Measurements from ENCODE around the gene TTLL5. TPM values are rescaled to one million over a fixed set of nuclear protein-coding genes. Genes with fewer than 3 reads are reported as not detected.

TTLL5 gene
- polyA plus RNA-seq, 2 donors = 10.5 to 10.6 TPM

DNA sequence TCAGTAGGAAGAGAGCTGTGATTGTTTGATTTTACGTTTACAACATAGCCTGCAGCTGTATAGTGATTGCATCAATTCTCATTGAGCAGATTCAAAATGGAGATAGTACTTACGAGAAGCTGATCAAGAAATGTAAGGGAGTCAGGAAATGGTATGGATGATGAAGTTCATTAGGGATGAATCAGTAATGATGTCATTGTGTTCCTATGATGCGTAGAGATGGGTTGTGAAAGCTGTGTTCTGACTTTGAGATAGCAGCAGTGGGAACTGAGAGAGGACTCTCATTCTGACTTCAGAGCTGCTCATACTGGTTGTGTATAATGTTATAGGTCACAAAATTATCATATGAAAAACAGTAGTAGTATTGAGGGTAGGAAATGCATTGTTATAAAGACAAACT lies 44.0 kb downstream of the TTLL5 start:
- H3K4me3 ChIP-seq (ENCODE audit: low read depth in 1 of 2, low read length in 2 of 2) = no peak overlapping the region
- no peak overlapping the region for H3K27ac ChIP-seq (ENCODE audit: low read depth in 2 of 2, low read length in 1 of 2)
- peaks cover 0 to 2% of the 10 kb centered on the region in 2 donors for H3K36me3 ChIP-seq (ENCODE audit: control insufficient read depth in 2 of 2, insufficient read depth in 2 of 2, low read length in 1 of 2)
- no peaks in the 10 kb centered on the region for H3K9me3 ChIP-seq (ENCODE audit: control insufficient read depth in 2 of 2, insufficient read depth in 1 of 2, low read depth in 1 of 2, low read length in 1 of 2)
- H3K4me1 ChIP-seq (ENCODE audit: control insufficient read depth in 2 of 2, insufficient read depth in 2 of 2, low read length in 1 of 2) = no peaks in the 10 kb centered on the region
- WGBS, 2 donors = 87 to 91% methylated on average over 3 of the region's 3 CpGs
- no peaks in the 10 kb centered on the region for H3K27me3 ChIP-seq (ENCODE audit: control insufficient read depth in 1 of 2, insufficient read depth in 2 of 2, low read length in 2 of 2)

DNA sequence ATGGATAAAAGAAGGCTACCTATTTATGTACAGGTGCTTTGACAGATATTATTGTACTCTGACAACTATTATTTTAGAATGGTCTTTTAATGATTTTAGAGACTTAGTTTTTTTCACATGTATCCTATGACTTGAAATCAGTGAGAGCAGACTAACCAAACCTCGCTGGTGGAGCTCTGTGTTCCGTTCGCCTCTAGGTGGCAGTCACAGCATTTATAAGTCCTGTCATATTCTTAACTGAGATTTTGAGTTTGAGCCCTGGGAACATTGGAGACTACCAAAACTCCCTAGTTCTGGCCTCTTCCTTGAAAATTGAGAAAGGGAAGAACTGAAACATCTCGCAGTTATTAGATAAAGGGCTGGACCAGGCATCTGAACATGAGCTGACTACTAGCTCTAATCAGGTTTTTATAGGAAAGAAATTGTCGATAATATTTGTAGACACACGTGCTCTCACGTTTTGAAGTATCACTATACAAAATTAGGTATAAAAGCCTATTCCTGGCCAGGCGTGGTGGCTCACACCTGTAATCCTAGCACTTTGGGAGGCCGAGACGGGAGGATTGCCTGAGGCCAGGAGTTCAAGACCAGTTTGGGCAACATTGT lies 48.3 kb downstream of the TTLL5 start:
- no peaks in the 10 kb centered on the region for H3K27me3 ChIP-seq (ENCODE audit: control insufficient read depth in 1 of 2, insufficient read depth in 2 of 2, low read length in 2 of 2)
- 51 to 56% methylated on average over 10 of the region's 10 CpGs for WGBS, 2 donors
- H3K9me3 ChIP-seq (ENCODE audit: control insufficient read depth in 2 of 2, insufficient read depth in 1 of 2, low read depth in 1 of 2, low read length in 1 of 2) = no peaks in the 10 kb centered on the region
- no peaks in the 10 kb centered on the region for H3K36me3 ChIP-seq (ENCODE audit: control insufficient read depth in 2 of 2, insufficient read depth in 2 of 2, low read length in 1 of 2)
- H3K27ac ChIP-seq (ENCODE audit: low read depth in 2 of 2, low read length in 1 of 2) = no peak overlapping the region
- H3K4me1 ChIP-seq (ENCODE audit: control insufficient read depth in 2 of 2, insufficient read depth in 2 of 2, low read length in 1 of 2) = no peaks in the 10 kb centered on the region
- H3K4me3 ChIP-seq (ENCODE audit: low read depth in 1 of 2, low read length in 2 of 2) = no peak overlapping the region

DNA sequence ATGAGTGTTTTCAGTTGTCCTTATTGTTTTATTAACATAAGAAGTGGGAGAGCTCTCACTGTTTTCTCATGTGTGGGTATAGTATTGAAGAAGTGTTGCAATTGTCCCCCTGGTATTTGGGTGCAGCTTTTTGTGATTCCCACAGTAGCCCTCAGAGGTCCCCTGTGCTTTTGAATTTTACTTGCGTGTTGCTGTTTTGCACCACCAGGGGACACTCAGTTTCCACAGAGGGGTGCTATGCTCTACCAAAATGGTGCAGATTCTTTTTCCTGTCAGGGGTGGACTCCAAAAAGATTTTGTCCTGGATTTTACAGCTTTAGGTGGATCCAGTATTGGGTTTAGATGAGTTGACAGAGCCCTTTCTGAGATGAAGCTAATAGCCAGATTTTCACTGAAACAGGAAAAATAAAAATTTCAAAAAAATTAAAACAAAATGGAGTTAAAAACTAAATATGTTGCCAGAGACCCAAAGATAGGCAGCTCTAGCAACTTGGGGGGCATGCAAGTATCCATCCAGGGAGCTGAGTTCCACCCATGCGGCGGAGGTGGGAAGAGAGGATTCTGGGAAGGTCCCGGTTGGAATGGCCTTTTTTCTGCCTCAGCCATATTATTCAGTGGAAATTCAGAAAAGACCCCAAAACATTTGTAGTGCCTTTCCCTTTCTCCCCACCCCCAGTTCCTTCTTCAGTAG lies 50.2 kb downstream of the TTLL5 start:
- no peaks in the 10 kb centered on the region for H3K9me3 ChIP-seq (ENCODE audit: control insufficient read depth in 2 of 2, insufficient read depth in 1 of 2, low read depth in 1 of 2, low read length in 1 of 2)
- H3K27ac ChIP-seq (ENCODE audit: low read depth in 2 of 2, low read length in 1 of 2) = peak overlapping the region; percentile 57 to 78
- no peaks in the 10 kb centered on the region for H3K36me3 ChIP-seq (ENCODE audit: control insufficient read depth in 2 of 2, insufficient read depth in 2 of 2, low read length in 1 of 2)
- H3K4me3 ChIP-seq (ENCODE audit: low read depth in 1 of 2, low read length in 2 of 2) = no peak overlapping the region
- H3K27me3 ChIP-seq (ENCODE audit: control insufficient read depth in 1 of 2, insufficient read depth in 2 of 2, low read length in 2 of 2) = no peaks in the 10 kb centered on the region
- WGBS, 2 donors = 64 to 77% methylated on average over 4 of the region's 4 CpGs
- H3K4me1 ChIP-seq (ENCODE audit: control insufficient read depth in 2 of 2, insufficient read depth in 2 of 2, low read length in 1 of 2) = no peaks in the 10 kb centered on the region

DNA sequence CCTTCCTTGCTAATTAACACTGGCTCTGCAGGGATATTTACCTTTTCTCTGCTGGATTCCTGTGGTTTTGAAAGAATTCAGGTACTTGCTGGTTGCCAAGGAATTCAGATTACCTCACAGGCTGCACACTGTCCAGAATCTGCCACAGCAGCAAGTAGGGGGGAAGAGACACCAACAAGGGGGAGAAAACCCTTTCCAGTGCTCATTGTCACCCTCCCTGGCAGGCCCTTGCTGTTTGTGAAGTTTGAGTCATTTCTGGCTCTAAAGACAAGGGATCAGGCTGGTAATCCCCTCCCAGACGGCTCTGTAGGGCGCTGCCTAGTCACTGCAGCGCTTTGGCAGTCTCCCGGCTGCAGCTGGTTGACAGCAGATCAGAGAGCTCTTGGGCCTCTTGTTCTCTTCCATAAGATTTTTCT lies 50.8 kb downstream of the TTLL5 start:
- 16 to 30% methylated on average over 4 of the region's 4 CpGs for WGBS, 2 donors
- Histone ChIP-seq H3K27ac (ENCODE audit: low read depth in 2 of 2, low read length in 1 of 2) (peak overlapping the region; percentile 57 to 78), H3K4me3 (ENCODE audit: low read depth in 1 of 2, low read length in 2 of 2) (no peak overlapping the region), H3K4me1 (ENCODE audit: control insufficient read depth in 2 of 2, insufficient read depth in 2 of 2, low read length in 1 of 2) (no peaks in the 10 kb centered on the region), H3K9me3 (ENCODE audit: control insufficient read depth in 2 of 2, insufficient read depth in 1 of 2, low read depth in 1 of 2, low read length in 1 of 2) (no peaks in the 10 kb centered on the region), H3K27me3 (ENCODE audit: control insufficient read depth in 1 of 2, insufficient read depth in 2 of 2, low read length in 2 of 2) (no peaks in the 10 kb centered on the region), H3K36me3 (ENCODE audit: control insufficient read depth in 2 of 2, insufficient read depth in 2 of 2, low read length in 1 of 2) (no peaks in the 10 kb centered on the region)

DNA sequence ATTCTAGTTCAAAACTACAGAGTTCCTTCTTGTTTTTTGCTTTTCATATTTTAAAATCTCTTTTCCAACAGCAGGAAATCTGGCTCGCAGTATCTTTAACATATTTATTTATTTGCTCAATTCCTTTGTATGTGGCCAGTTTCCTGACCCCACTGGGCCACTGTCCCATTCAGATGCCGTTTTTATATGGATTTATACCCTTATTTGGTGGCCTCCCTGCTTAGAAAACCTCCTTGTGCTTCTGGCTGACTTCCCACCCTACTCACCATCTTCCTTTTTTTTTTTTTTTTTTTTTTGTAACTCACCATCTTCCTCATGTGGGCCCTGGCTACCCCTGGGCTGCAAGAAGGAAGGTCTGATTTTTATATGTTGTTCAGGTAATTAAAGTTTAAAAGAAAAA lies 53.9 kb downstream of the TTLL5 start:
- Histone ChIP-seq H3K4me1 (ENCODE audit: control insufficient read depth in 2 of 2, insufficient read depth in 2 of 2, low read length in 1 of 2) (peaks cover under 1 to 3% of the 10 kb centered on the region in 2 donors), H3K9me3 (ENCODE audit: control insufficient read depth in 2 of 2, insufficient read depth in 1 of 2, low read depth in 1 of 2, low read length in 1 of 2) (no peaks in the 10 kb centered on the region), H3K4me3 (ENCODE audit: low read depth in 1 of 2, low read length in 2 of 2) (no peak overlapping the region), H3K27ac (ENCODE audit: low read depth in 2 of 2, low read length in 1 of 2) (no peak overlapping the region), H3K27me3 (ENCODE audit: control insufficient read depth in 1 of 2, insufficient read depth in 2 of 2, low read length in 2 of 2) (no peaks in the 10 kb centered on the region), H3K36me3 (ENCODE audit: control insufficient read depth in 2 of 2, insufficient read depth in 2 of 2, low read length in 1 of 2) (peaks cover 0 to 4% of the 10 kb centered on the region in 2 donors)
- WGBS, 2 donors = 58 to 62% methylated on average over 2 of the region's 2 CpGs

DNA sequence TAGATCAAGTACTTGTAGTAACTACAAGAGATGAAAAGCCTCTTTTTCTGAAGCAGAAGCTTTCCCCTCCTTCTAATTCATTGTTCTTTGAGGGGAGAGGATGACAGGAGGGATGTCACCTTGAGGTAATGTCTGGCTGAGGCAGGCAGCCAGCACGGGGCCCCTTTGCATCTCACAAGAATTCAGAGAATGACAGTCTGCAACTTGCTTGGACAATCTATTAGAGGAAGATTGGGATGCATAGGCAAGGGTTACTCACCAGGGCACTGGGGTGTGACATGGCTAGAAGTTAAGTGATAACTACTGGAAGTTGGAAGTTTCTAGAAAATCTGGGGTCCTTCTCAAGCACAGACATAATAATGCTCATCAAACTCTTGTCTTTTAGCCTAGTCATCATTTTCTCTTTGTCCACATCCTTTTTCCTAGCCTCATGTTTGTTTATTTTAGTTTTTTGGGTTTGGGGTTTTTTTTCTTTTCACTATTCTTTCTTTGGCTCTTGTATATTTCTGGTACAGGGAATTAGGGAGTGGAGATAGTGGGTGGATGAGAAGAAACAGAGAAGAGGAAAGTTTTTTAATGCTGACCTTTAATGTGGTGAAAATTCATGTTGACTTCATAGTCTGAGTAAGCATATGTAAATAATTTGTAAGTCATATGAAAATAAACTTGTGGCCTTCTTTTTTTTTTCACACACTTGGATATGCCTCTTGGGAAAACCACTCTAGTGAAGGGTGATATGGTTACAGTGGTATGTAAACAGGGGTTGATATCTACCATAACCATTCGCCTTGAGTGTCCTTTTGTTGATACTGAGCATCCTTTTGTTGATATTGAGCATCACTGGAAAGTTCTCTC lies 55.1 kb downstream of the TTLL5 start:
- H3K27me3 ChIP-seq (ENCODE audit: control insufficient read depth in 1 of 2, insufficient read depth in 2 of 2, low read length in 2 of 2) = no peaks in the 10 kb centered on the region
- no peak overlapping the region for H3K27ac ChIP-seq (ENCODE audit: low read depth in 2 of 2, low read length in 1 of 2)
- H3K9me3 ChIP-seq (ENCODE audit: control insufficient read depth in 2 of 2, insufficient read depth in 1 of 2, low read depth in 1 of 2, low read length in 1 of 2) = no peaks in the 10 kb centered on the region
- 63 to 76% methylated on average over 2 of the region's 2 CpGs for WGBS, 2 donors
- H3K4me1 ChIP-seq (ENCODE audit: control insufficient read depth in 2 of 2, insufficient read depth in 2 of 2, low read length in 1 of 2) = peaks cover 2 to 3% of the 10 kb centered on the region in 2 donors
- H3K4me3 ChIP-seq (ENCODE audit: low read depth in 1 of 2, low read length in 2 of 2) = no peak overlapping the region
- H3K36me3 ChIP-seq (ENCODE audit: control insufficient read depth in 2 of 2, insufficient read depth in 2 of 2, low read length in 1 of 2) = peaks cover 0 to 4% of the 10 kb centered on the region in 2 donors

DNA sequence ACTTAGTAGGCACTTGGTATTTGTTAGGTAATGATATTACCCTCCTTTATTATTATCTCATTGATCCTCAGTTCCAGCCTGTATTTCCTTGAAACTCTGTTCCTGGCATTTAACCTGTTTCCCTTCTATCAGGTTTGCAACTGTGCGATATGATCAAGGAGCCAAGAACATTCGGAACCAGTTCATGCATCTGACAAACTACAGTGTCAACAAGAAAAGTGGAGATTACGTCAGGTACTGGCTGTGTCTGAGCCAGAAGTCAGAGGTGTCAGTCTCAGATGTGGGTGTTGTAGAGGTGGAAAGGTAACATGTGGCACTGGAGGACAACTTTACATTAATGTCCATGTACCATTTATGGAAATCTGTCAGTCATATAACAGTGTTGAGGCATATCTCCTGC lies 56.7 kb downstream of the TTLL5 start:
- H3K27ac ChIP-seq (ENCODE audit: low read depth in 2 of 2, low read length in 1 of 2) = no peak overlapping the region
- peaks cover 2 to 3% of the 10 kb centered on the region in 2 donors for H3K4me1 ChIP-seq (ENCODE audit: control insufficient read depth in 2 of 2, insufficient read depth in 2 of 2, low read length in 1 of 2)
- no peak overlapping the region for H3K4me3 ChIP-seq (ENCODE audit: low read depth in 1 of 2, low read length in 2 of 2)

DNA sequence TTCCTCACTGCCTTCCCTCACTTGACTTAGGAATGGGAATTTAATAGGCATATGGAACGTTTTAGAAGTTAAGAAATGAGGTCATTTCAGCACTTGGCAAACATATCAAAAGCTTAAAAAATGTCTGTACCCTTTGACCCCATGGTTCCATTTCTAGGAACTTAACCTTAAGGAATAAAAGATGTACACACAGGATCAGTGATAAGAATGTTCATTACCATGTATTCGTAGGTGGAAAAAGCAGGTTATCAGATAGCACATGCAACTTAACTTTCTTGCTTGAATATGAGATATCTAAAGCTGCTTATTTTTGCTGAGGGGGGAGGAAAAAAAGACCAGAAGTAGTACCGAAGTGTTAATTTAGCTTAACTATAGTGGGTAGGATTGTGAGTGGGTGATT lies 57.2 kb downstream of the TTLL5 start:
- peaks cover 2 to 3% of the 10 kb centered on the region in 2 donors for H3K4me1 ChIP-seq (ENCODE audit: control insufficient read depth in 2 of 2, insufficient read depth in 2 of 2, low read length in 1 of 2)
- WGBS, 2 donors = 71 to 82% methylated on average over 3 of the region's 3 CpGs
- no peaks in the 10 kb centered on the region for H3K27me3 ChIP-seq (ENCODE audit: control insufficient read depth in 1 of 2, insufficient read depth in 2 of 2, low read length in 2 of 2)
- H3K9me3 ChIP-seq (ENCODE audit: control insufficient read depth in 2 of 2, insufficient read depth in 1 of 2, low read depth in 1 of 2, low read length in 1 of 2) = no peaks in the 10 kb centered on the region
- no peak overlapping the region for H3K27ac ChIP-seq (ENCODE audit: low read depth in 2 of 2, low read length in 1 of 2)
- H3K4me3 ChIP-seq (ENCODE audit: low read depth in 1 of 2, low read length in 2 of 2) = no peak overlapping the region
- peaks cover 3 to 4% of the 10 kb centered on the region in 2 donors for H3K36me3 ChIP-seq (ENCODE audit: control insufficient read depth in 2 of 2, insufficient read depth in 2 of 2, low read length in 1 of 2)

More for the DNA sequence above, 56.7 kb downstream of the TTLL5 start:
- no peaks in the 10 kb centered on the region for H3K9me3 ChIP-seq (ENCODE audit: control insufficient read depth in 2 of 2, insufficient read depth in 1 of 2, low read depth in 1 of 2, low read length in 1 of 2)
- 75 to 87% methylated on average over 3 of the region's 3 CpGs for WGBS, 2 donors
- H3K27me3 ChIP-seq (ENCODE audit: control insufficient read depth in 1 of 2, insufficient read depth in 2 of 2, low read length in 2 of 2) = no peaks in the 10 kb centered on the region
- peaks cover 3 to 4% of the 10 kb centered on the region in 2 donors for H3K36me3 ChIP-seq (ENCODE audit: control insufficient read depth in 2 of 2, insufficient read depth in 2 of 2, low read length in 1 of 2)

DNA sequence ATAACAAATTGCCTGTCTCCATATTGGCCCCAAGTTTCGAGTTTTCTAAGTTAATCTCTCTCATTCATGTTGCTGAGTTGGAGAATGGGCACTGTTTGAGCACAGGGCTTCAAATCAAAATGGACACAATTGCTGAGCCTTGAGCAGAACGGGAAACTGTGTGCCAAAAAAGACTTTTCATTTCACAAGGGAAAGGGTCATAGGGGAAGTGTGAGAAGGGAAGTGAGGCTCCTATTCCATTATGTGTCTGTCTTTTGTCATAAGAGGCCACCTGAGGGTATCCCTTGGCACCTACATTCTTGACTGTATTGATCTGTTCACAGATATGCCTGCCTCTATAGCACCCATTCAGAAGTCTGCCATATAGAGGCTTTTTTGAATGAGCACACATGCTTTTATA lies 59.1 kb downstream of the TTLL5 start:
- Histone ChIP-seq H3K36me3 (ENCODE audit: control insufficient read depth in 2 of 2, insufficient read depth in 2 of 2, low read length in 1 of 2) (peaks cover 4 to 6% of the 10 kb centered on the region in 2 donors), H3K4me1 (ENCODE audit: control insufficient read depth in 2 of 2, insufficient read depth in 2 of 2, low read length in 1 of 2) (peaks cover 2 to 3% of the 10 kb centered on the region in 2 donors), H3K27ac (ENCODE audit: low read depth in 2 of 2, low read length in 1 of 2) (no peak overlapping the region), H3K9me3 (ENCODE audit: control insufficient read depth in 2 of 2, insufficient read depth in 1 of 2, low read depth in 1 of 2, low read length in 1 of 2) (no peaks in the 10 kb centered on the region), H3K4me3 (ENCODE audit: low read depth in 1 of 2, low read length in 2 of 2) (no peak overlapping the region), H3K27me3 (ENCODE audit: control insufficient read depth in 1 of 2, insufficient read depth in 2 of 2, low read length in 2 of 2) (no peaks in the 10 kb centered on the region)
- WGBS, 2 donors = 76 to 88% methylated on average over 2 of the region's 2 CpGs
